GM18505 (cell line): ENCODE data around the gene TSPAN18.

ENCODE experiments used
- ATAC-seq: cut with Tn5 transposase; IDR thresholded peaks from one replicate; pipeline ENCODE4 v1.9.1; 2021; ENCODE audit not compliant: unreplicated experiment
- POLR2A ChIP-seq: IDR thresholded peaks from 4 replicates; pipeline ENCODE4 v1.6.1; 2011; ENCODE audit warnings: borderline replicate concordance; ENCODE audit not compliant: insufficient read depth, insufficient read length; ENCODE audit errors: extremely low read depth

The TSPAN18 gene

GRCh38 chr11:44775366-44775984 lies 48.7 kb downstream of the TSPAN18 start:
- TF ChIP-seq POLR2A, result no peak
- no peak for ATAC-seq

- no peak for TF ChIP-seq POLR2A
- no peak for ATAC-seq
Measured at GRCh38 chr11:44775985-44776446, 49.3 kb downstream of the TSPAN18 start.

GRCh38 chr11:44776551-44777208 lies 49.9 kb downstream of the TSPAN18 start:
- TF ChIP-seq POLR2A, result no peak
- no peak for ATAC-seq

DNA sequence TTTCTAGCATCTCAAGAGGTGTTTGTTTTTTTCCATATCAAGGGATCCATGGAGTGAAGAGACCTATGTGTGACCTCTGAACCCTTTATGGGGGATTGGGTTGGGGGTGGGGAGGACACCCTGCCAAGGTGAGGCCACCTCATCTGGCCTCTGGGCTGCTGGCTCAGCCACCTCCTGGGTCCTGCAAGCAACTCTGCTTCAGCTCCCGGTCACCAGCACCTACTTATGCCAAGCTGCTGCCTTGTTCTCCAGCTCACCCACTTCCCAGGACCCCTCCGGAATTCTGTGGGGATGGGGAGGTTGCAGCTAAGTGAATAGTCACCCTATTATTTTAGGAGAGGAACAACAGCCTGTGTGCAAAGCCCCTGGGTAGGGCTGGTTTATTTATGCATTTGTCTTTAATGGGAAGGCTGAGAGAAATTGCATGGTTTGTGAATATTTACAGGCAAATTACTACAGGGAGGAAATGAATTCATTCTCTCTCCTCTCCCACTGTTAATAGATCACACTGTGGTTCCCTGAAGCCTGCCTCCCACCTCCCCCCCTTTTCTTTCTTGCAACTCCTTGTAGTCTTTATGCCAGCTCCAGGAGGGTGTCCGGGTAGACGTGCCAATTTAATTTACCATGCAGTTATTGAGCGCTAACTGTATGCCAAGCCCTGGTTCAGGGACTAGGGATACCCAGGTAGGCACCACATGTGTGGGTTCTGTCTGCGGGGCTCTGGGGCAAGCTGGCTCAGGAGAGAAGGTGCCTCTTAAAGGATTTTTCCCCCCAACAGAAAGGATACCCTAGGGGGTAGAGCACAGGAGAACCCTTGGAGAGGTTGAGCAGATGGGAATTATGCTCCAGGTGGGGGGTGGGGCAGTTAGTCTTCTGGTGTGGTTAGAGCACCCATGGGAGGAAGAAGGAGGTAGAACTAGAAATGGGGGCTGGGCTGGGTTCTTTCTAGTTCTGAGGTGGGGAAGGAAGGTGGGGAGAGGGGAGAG lies 50.7 kb downstream of the TSPAN18 start:
- no peak for TF ChIP-seq POLR2A
- no peak for ATAC-seq

GRCh38 chr11:44778195-44779100 lies 51.7 kb downstream of the TSPAN18 start:
- TF ChIP-seq POLR2A, result no peak
- ATAC-seq, result no peak

GRCh38 chr11:44779736-44780520 lies 53.2 kb downstream of the TSPAN18 start:
- no peak for TF ChIP-seq POLR2A
- ATAC-seq, result no peak

- ATAC-seq, result no peak
- no peak for TF ChIP-seq POLR2A
Measured at GRCh38 chr11:44780940-44781631, 54.3 kb downstream of the TSPAN18 start.

GRCh38 chr11:44781655-44782054 lies 54.9 kb downstream of the TSPAN18 start:
- ATAC-seq, result no peak
- TF ChIP-seq POLR2A, result no peak

GRCh38 chr11:44782478-44782877 lies 55.7 kb downstream of the TSPAN18 start:
- TF ChIP-seq POLR2A, result no peak
- no peak for ATAC-seq

DNA sequence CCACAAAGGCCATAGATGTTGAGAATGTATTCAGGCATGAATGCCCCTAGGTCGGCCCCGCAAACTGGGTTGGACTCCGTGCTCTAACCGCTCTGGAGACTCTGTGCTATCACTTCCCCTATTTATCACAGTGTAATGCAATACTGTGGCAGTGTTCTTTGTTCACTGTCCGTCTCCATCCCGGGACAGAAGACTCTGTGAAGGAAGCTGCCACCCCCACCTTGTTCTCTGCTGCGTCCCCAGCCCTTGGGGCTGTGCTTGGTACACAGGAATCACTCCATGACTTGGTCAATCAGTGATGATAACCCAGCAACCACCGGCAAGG lies 57.6 kb downstream of the TSPAN18 start:
- ATAC-seq, result no peak
- no peak for TF ChIP-seq POLR2A

DNA sequence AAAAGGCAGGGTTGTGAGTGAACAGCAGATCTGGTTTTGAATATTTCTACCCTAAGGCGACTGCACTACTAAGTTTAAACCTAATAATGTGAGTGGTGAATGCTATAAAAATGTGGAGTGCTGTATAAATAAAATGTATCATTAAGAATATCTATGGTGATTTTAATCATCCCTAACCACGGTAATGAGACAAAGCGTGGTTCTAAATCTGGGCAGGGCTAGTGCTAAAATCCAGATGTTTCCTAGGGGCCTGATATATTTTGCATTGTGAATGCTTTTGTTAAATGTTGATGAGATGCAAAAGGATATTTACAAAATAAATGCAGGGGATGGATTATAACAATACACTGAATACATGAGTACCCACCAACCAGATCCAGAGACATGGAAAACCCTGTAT lies 58.1 kb downstream of the TSPAN18 start:
- no peak for ATAC-seq
- TF ChIP-seq POLR2A, result no peak
